CD4-positive, alpha-beta memory T cell (primary cell): ENCODE results near the gene LAG3. TPM values are rescaled to one million over a fixed set of nuclear protein-coding genes. Genes with fewer than 3 reads are reported as not detected.

Source experiments
- CTCF ChIA-PET: fragments of 350-600 bp; sonication (Branson Sonifier 250); formaldehyde crosslinking; loops from one replicate; lab custom pipeline; 2021; ENCODE audit warnings: inconsistent platforms; ENCODE audit not compliant: partially characterized antibody; lab: Charles Lee
- POLR2A ChIA-PET: fragments of 350-600 bp; sonication (Branson Sonifier 250); formaldehyde crosslinking; loops from one replicate; lab custom pipeline; 2021; ENCODE audit not compliant: partially characterized antibody; lab: Charles Lee
- DNase-seq, 5 donors: peaks; one replicate each; pipeline versions ENCODE4 v3.0.0 to v3.0.0-alpha.2; 2020 to 2022; ENCODE audit warnings: mixed read lengths in 1 of 5
- H3K27ac ChIP-seq: one replicate; pipeline ENCODE4 v1.7.0; 2013; ENCODE audit warnings: low read depth, low read length
- H3K27me3 ChIP-seq: 2 replicates; pipeline ENCODE4 v1.7.0; 2013; ENCODE audit warnings: mild to moderate bottlenecking, low read length, moderate library complexity; ENCODE audit not compliant: insufficient read depth
- H3K36me3 ChIP-seq: 2 replicates; pipeline ENCODE4 v1.7.0; 2013; ENCODE audit warnings: mild to moderate bottlenecking, low read length, moderate library complexity; ENCODE audit not compliant: insufficient read depth
- H3K4me1 ChIP-seq: 2 replicates; pipeline ENCODE4 v1.7.0; 2013; ENCODE audit warnings: mild to moderate bottlenecking, low read length, moderate library complexity; ENCODE audit not compliant: insufficient read depth
- H3K4me3 ChIP-seq, 2 donors: one replicate each; pipeline ENCODE4 v1.7.0; 2013; ENCODE audit warnings: low read length in 2 of 2, mild to moderate bottlenecking in 1 of 2
- H3K9me3 ChIP-seq, 2 donors: one replicate each; pipeline ENCODE4 v1.7.0; 2013; ENCODE audit warnings: low read length in 2 of 2, control low read depth in 1 of 2; ENCODE audit not compliant: control insufficient read depth in 1 of 2
- H3K27ac Mint-ChIP-seq, 7 donors: one replicate each; pipeline ENCODE4 v1.8.0; 2020 to 2021; ENCODE audit warnings: mixed read lengths in 7 of 7, mild to moderate bottlenecking in 6 of 7, inconsistent platforms in 3 of 7, moderate library complexity in 3 of 7
- H3K27me3 Mint-ChIP-seq, 2 donors: one replicate each; pipeline ENCODE4 v1.8.0; 2020 to 2021; ENCODE audit warnings: mixed read lengths in 2 of 2
- H3K36me3 Mint-ChIP-seq, 2 donors: one replicate each; pipeline ENCODE4 v1.8.0; 2020 to 2021; ENCODE audit warnings: mixed read lengths in 2 of 2, inconsistent platforms in 1 of 2, mild to moderate bottlenecking in 1 of 2
- H3K4me1 Mint-ChIP-seq, 4 donors: one replicate each; pipeline ENCODE4 v1.8.0; 2020 to 2021; ENCODE audit warnings: mixed read lengths in 4 of 4, mild to moderate bottlenecking in 1 of 4
- H3K4me3 Mint-ChIP-seq, 8 donors: one replicate each; pipeline ENCODE4 v1.8.0; 2020 to 2021; ENCODE audit warnings: mixed read lengths in 8 of 8, mild to moderate bottlenecking in 7 of 8, moderate library complexity in 6 of 8, inconsistent platforms in 3 of 8
- H3K9me3 Mint-ChIP-seq, 8 donors: one replicate each; pipeline ENCODE4 v1.8.0; 2020 to 2021; ENCODE audit warnings: mixed read lengths in 8 of 8, mild to moderate bottlenecking in 5 of 8, inconsistent platforms in 3 of 8, moderate library complexity in 1 of 8
- intact Hi-C: fragments of 100-400 bp; cut with micrococcal nuclease; formaldehyde crosslinking; loops from one replicate; pipeline ENCODE4 v1.15.1; 2023
- polyA plus RNA-seq, 2 donors: library from polyadenylated mRNA; unstranded; fragments of 300-500 nt; fragmentation: Illumina TruSeq; gene quantifications; one replicate each; pipeline ENCODE4 v1.2.3, GENCODE V29; 2021
- total RNA-seq, 2 experiments: library from RNA; stranded (reverse); gene quantifications; one replicate each; pipeline ENCODE4 v1.2.3, GENCODE V29; 2021

LAG3 gene
- total and polyA plus RNA-seq, 4 experiments from 2014 or later: 2.4 to 8.3 (median 4.4) TPM

GRCh38 chr12:6807170-6807569, 34.9 kb downstream of the LAG3 start:
- no peaks in the 10 kb centered on the region for H3K9me3 Mint-ChIP-seq
- intact Hi-C loops: no loop called here
- H3K27ac Mint-ChIP-seq: peak overlapping the region in 1 of 7 donors; percentile 72
- H3K27me3 Mint-ChIP-seq: no peaks in the 10 kb centered on the region
- Histone ChIP-seq H3K4me3 (no peak overlapping the region), H3K9me3 (no peaks in the 10 kb centered on the region), H3K27me3 (no peaks in the 10 kb centered on the region), H3K4me1 (no peaks in the 10 kb centered on the region), H3K36me3 (peaks cover 22% of the 10 kb centered on the region), H3K27ac (no peak overlapping the region)
- ChIA-PET POLR2A (interaction anchor here (0.6 kb wide), 1 partner anchor 18 kb away, joined by 3 read pairs; the partner anchor contains the start of gene CD4), CTCF (interaction anchor here (1.0 to 1.4 kb wide), 3 partner anchors 27 to 187 kb away, joined by 3 read pairs; no protein-coding TSS in a partner anchor)
- H3K4me3 Mint-ChIP-seq: no peak overlapping the region
- peaks cover 0 to 24% (median 12%) of the 10 kb centered on the region in 4 donors for H3K4me1 Mint-ChIP-seq
- peaks cover 36 to 39% of the 10 kb centered on the region in 2 donors for H3K36me3 Mint-ChIP-seq
- DNase-seq: no peak

- intact Hi-C loops: no loop called here
- no peak overlapping the region for H3K27ac ChIP-seq
- H3K36me3 Mint-ChIP-seq: peaks cover 37 to 40% of the 10 kb centered on the region in 2 donors
- no peaks in the 10 kb centered on the region for H3K9me3 Mint-ChIP-seq
- H3K27ac Mint-ChIP-seq: no peak overlapping the region
- ChIA-PET CTCF (interaction anchor here (1.0 to 1.4 kb wide), 2 partner anchors 12 to 31 kb away, joined by 4 to 5 read pairs; partner anchors contain the start of gene GPR162), POLR2A (interaction anchor here (1.3 to 1.8 kb wide), 3 partner anchors 12 to 17 kb away, joined by 4 to 12 read pairs (median 4); partner anchors contain the start of gene GPR162)
- H3K4me1 Mint-ChIP-seq: peaks cover 0 to 23% (median 13%) of the 10 kb centered on the region in 4 donors
- no peaks in the 10 kb centered on the region for H3K27me3 ChIP-seq
- peaks cover 12% of the 10 kb centered on the region for H3K36me3 ChIP-seq
- no peaks in the 10 kb centered on the region for H3K4me1 ChIP-seq
- no peaks in the 10 kb centered on the region for H3K27me3 Mint-ChIP-seq
- no peak overlapping the region for H3K4me3 ChIP-seq
- no peaks in the 10 kb centered on the region for H3K9me3 ChIP-seq
- no peak overlapping the region for H3K4me3 Mint-ChIP-seq
- no peak for DNase-seq
Measured at GRCh38 chr12:6809056-6809455, 36.7 kb downstream of the LAG3 start.

GRCh38 chr12:6810758-6811157, 38.4 kb downstream of the LAG3 start:
- H3K4me3 Mint-ChIP-seq: no peak overlapping the region
- no peaks in the 10 kb centered on the region for H3K27me3 Mint-ChIP-seq
- H3K4me1 ChIP-seq: no peaks in the 10 kb centered on the region
- peak overlapping the region in 6 of 7 donors; percentile 24 to 88 (median 68) for H3K27ac Mint-ChIP-seq
- H3K27me3 ChIP-seq: no peaks in the 10 kb centered on the region
- H3K9me3 Mint-ChIP-seq: no peaks in the 10 kb centered on the region
- no peak for DNase-seq
- POLR2A ChIA-PET: interaction anchor here (1.2 to 1.4 kb wide), 2 partner anchors 9 to 10 kb away, joined by 3 to 4 read pairs; partner anchors contain the start of gene GPR162
- no peak overlapping the region for H3K27ac ChIP-seq
- H3K9me3 ChIP-seq: no peaks in the 10 kb centered on the region
- no peak overlapping the region for H3K4me3 ChIP-seq
- H3K36me3 ChIP-seq: peaks cover 26% of the 10 kb centered on the region
- CTCF ChIA-PET: interaction anchor here (0.8 to 2.7 kb wide), 5 partner anchors 8 to 25 kb away, joined by 3 to 9 read pairs (median 3); no protein-coding TSS in a partner anchor
- H3K4me1 Mint-ChIP-seq: peaks cover 0 to 20% (median 12%) of the 10 kb centered on the region in 4 donors
- intact Hi-C loops: no loop called here
- peaks cover 42 to 46% of the 10 kb centered on the region in 2 donors for H3K36me3 Mint-ChIP-seq

- Histone ChIP-seq H3K27me3 (no peaks in the 10 kb centered on the region), H3K9me3 (no peaks in the 10 kb centered on the region), H3K36me3 (peaks cover 42% of the 10 kb centered on the region), H3K4me1 (no peaks in the 10 kb centered on the region), H3K27ac (no peak overlapping the region), H3K4me3 (no peak overlapping the region)
- no peak overlapping the region for H3K27ac Mint-ChIP-seq
- intact Hi-C loops: no loop called here
- CTCF ChIA-PET: interaction anchor here (1.0 to 1.8 kb wide), 4 partner anchors 12 to 348 kb away, joined by 3 to 11 read pairs (median 4); no protein-coding TSS in a partner anchor
- no peaks in the 10 kb centered on the region for H3K9me3 Mint-ChIP-seq
- no peak overlapping the region for H3K4me3 Mint-ChIP-seq
- H3K27me3 Mint-ChIP-seq: no peaks in the 10 kb centered on the region
- POLR2A ChIA-PET: interaction anchor here (0.8 to 1.2 kb wide), 2 partner anchors 17 to 24 kb away, joined by 3 to 4 read pairs; partner anchors contain the start of gene CD4
- H3K36me3 Mint-ChIP-seq: peaks cover 54 to 58% of the 10 kb centered on the region in 2 donors
- DNase-seq: no peak
- H3K4me1 Mint-ChIP-seq: peaks cover 0 to 20% (median 16%) of the 10 kb centered on the region in 4 donors
Measured at GRCh38 chr12:6813363-6813762, 41.0 kb downstream of the LAG3 start.

GRCh38 chr12:6816598-6816997, 44.3 kb downstream of the LAG3 start:
- H3K27me3 Mint-ChIP-seq: no peaks in the 10 kb centered on the region
- Histone ChIP-seq H3K4me1 (peaks cover 13% of the 10 kb centered on the region), H3K27ac (no peak overlapping the region), H3K36me3 (peaks cover 60% of the 10 kb centered on the region), H3K9me3 (no peaks in the 10 kb centered on the region), H3K4me3 (no peak overlapping the region), H3K27me3 (no peaks in the 10 kb centered on the region)
- peaks cover 12 to 15% (median 14%) of the 10 kb centered on the region in 4 donors for H3K4me1 Mint-ChIP-seq
- H3K36me3 Mint-ChIP-seq: peaks cover 51 to 61% of the 10 kb centered on the region in 2 donors
- no peak for DNase-seq
- CTCF ChIA-PET: interaction anchor here (1.4 to 1.5 kb wide), 2 partner anchors 9 to 63 kb away, joined by 5 to 7 read pairs; partner anchors contain the start of gene MLF2
- H3K9me3 Mint-ChIP-seq: no peaks in the 10 kb centered on the region
- no peak overlapping the region for H3K4me3 Mint-ChIP-seq
- POLR2A ChIA-PET: interaction anchor here (1.2 kb wide), 1 partner anchor 23 kb away, joined by 3 read pairs; no protein-coding TSS in a partner anchor
- intact Hi-C loops: no loop called here
- H3K27ac Mint-ChIP-seq: peak overlapping the region in 1 of 7 donors; percentile 19

- ChIA-PET CTCF (interaction anchor here (1.4 to 1.5 kb wide), 2 partner anchors 9 to 64 kb away, joined by 5 to 7 read pairs; partner anchors contain the start of gene MLF2), POLR2A (interaction anchor here (1.2 kb wide), 1 partner anchor 24 kb away, joined by 3 read pairs; no protein-coding TSS in a partner anchor)
- intact Hi-C loops: no loop called here
- Mint-ChIP-seq H3K27me3 (no peaks in the 10 kb centered on the region), H3K9me3 (no peaks in the 10 kb centered on the region), H3K27ac (no peak overlapping the region), H3K4me3 (no peak overlapping the region), H3K4me1 (peaks cover 13 to 17% (median 15%) of the 10 kb centered on the region in 4 donors), H3K36me3 (peaks cover 51 to 61% of the 10 kb centered on the region in 2 donors)
- DNase-seq: no peak
- Histone ChIP-seq H3K4me1 (peaks cover 13% of the 10 kb centered on the region), H3K9me3 (no peaks in the 10 kb centered on the region), H3K4me3 (no peak overlapping the region), H3K27ac (no peak overlapping the region), H3K36me3 (peaks cover 60% of the 10 kb centered on the region), H3K27me3 (no peaks in the 10 kb centered on the region)
Measured at GRCh38 chr12:6817098-6817497, 44.8 kb downstream of the LAG3 start.

- H3K9me3 Mint-ChIP-seq: no peaks in the 10 kb centered on the region
- H3K36me3 Mint-ChIP-seq: peaks cover 51 to 61% of the 10 kb centered on the region in 2 donors
- peak overlapping the region in 1 of 8 donors; percentile 17 for H3K4me3 Mint-ChIP-seq
- no peaks in the 10 kb centered on the region for H3K9me3 ChIP-seq
- peaks cover 13% of the 10 kb centered on the region for H3K4me1 ChIP-seq
- peaks cover 60% of the 10 kb centered on the region for H3K36me3 ChIP-seq
- H3K27ac ChIP-seq: no peak overlapping the region
- ChIA-PET POLR2A (no interaction called here), CTCF (interaction anchor here (1.0 kb wide), 1 partner anchor 19 kb away, joined by 5 read pairs; no protein-coding TSS in a partner anchor)
- intact Hi-C loops: no loop called here
- no peak for DNase-seq
- no peaks in the 10 kb centered on the region for H3K27me3 ChIP-seq
- peak overlapping the region in 5 of 7 donors; percentile 1 to 53 (median 7) for H3K27ac Mint-ChIP-seq
- peaks cover 13 to 21% (median 16%) of the 10 kb centered on the region in 4 donors for H3K4me1 Mint-ChIP-seq
- no peaks in the 10 kb centered on the region for H3K27me3 Mint-ChIP-seq
- H3K4me3 ChIP-seq: no peak overlapping the region
Measured at GRCh38 chr12:6817662-6818157, 45.4 kb downstream of the LAG3 start.
